ENCODE data around the gene EDN1. TPM values are rescaled to one million over a fixed set of nuclear protein-coding genes. Genes with fewer than 3 reads are reported as not detected.

The EDN1 gene
- total and polyA plus RNA-seq, 2 of the 13 experiments (the other 11 are each of a cell fraction or from before 2014, with no cell fraction given), result 0.15 to 1.2 TPM

DNA sequence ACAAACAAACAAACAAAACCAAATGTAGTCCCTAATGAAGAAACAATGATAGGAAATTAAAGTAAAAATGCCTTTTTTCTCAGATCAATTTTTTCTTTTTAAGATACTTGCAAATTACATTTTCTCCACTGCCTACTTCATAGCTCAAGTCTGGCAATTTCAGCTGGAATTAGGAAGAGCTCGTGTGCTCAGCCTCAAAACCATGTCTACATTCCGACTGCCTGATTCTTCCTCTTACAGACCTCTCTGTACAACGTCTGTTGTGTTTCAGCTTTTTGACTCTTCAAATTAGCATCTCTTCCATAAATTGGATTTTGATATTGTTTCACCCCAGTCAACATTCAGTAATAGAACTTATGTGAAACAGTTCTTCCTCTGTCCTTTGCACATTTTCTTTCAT is 9.3 kb upstream of the EDN1 start:
- DNase-seq (ENCODE audit: low spot score) (no peak), FAIRE-seq (no peak), ATAC-seq (no peak)
- H3K4me2 ChIP-seq (ENCODE audit: low read depth, low read length), result no peak overlapping the region
- H3K9me3 ChIP-seq (ENCODE audit: low read length), result no peaks in the 10 kb centered on the region
- no TSS peak for BruUV-seq (replicated peaks)
- H3K27ac ChIP-seq (ENCODE audit: extremely low read length, insufficient read depth, low read length), result no peak overlapping the region
- WGBS (ENCODE audit: low lambda C conversion rate), result 8% methylated on average over 3 of the region's 3 CpGs
- ChIA-PET CTCF (ENCODE audit: low intra/inter-chr PET ratio, low total read pairs) (no interaction called here), POLR2A (no interaction called here)
- TF ChIP-seq ZNF841 (CRISPR knock-in tag; IDR thresholded peaks at IDR 0.05; ENCODE audit: borderline replicate concordance), result no peak
- TF ChIP-seq ZNF570 (CRISPR knock-in tag; IDR thresholded peaks at IDR 0.05; ENCODE audit: borderline replicate concordance), result no peak
- TF ChIP-seq RBFOX2 (IDR thresholded peaks at IDR 0.05; ENCODE audit: low read depth, low read length), result no peak
- TF ChIP-seq SNRNP70 (IDR thresholded peaks at IDR 0.05; ENCODE audit: low read depth, low read length), result no peak
- no peak for TF ChIP-seq SOX5 (CRISPR knock-in tag; IDR thresholded peaks at IDR 0.05; ENCODE audit: borderline replicate concordance)
- TF ChIP-seq ISL2 (CRISPR knock-in tag; IDR thresholded peaks at IDR 0.05), result no peak
- no peak for TF ChIP-seq MTF1 (CRISPR knock-in tag; IDR thresholded peaks at IDR 0.05)
- TF ChIP-seq, protein P1, sequence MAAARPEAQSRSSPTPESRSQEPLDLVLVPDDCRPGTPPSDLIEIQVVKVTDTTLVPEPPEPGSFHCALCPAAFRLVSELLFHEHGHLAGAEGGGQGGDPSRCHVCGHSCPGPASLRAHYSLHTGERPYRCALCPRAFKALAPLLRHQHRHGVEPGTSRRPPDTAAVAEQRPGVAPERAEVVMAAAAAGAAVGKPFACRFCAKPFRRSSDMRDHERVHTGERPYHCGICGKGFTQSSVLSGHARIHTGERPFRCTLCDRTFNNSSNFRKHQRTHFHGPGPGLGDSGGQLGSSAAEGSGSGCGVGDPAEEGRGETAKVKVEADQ (CRISPR knock-in tag; IDR thresholded peaks at IDR 0.05; ENCODE audit: borderline replicate concordance), result no peak
- no peak for TF ChIP-seq ZNF605 (CRISPR knock-in tag; IDR thresholded peaks at IDR 0.05)
- TF ChIP-seq ZNF703 (CRISPR knock-in tag; IDR thresholded peaks at IDR 0.05; ENCODE audit: borderline replicate concordance), result no peak
- no peak for TF ChIP-seq RXRB (CRISPR knock-in tag; IDR thresholded peaks at IDR 0.05; ENCODE audit: borderline replicate concordance)
- TF ChIP-seq, protein P2, sequence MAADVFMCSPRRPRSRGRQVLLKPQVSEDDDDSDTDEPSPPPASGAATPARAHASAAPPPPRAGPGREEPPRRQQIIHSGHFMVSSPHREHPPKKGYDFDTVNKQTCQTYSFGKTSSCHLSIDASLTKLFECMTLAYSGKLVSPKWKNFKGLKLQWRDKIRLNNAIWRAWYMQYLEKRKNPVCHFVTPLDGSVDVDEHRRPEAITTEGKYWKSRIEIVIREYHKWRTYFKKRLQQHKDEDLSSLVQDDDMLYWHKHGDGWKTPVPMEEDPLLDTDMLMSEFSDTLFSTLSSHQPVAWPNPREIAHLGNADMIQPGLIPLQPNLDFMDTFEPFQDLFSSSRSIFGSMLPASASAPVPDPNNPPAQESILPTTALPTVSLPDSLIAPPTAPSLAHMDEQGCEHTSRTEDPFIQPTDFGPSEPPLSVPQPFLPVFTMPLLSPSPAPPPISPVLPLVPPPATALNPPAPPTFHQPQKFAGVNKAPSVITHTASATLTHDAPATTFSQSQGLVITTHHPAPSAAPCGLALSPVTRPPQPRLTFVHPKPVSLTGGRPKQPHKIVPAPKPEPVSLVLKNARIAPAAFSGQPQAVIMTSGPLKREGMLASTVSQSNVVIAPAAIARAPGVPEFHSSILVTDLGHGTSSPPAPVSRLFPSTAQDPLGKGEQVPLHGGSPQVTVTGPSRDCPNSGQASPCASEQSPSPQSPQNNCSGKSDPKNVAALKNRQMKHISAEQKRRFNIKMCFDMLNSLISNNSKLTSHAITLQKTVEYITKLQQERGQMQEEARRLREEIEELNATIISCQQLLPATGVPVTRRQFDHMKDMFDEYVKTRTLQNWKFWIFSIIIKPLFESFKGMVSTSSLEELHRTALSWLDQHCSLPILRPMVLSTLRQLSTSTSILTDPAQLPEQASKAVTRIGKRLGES (CRISPR knock-in tag; IDR thresholded peaks at IDR 0.05; ENCODE audit: borderline replicate concordance), result no peak
- no peak for TF ChIP-seq ZNF430 (CRISPR knock-in tag; IDR thresholded peaks at IDR 0.05)
- H2AFZ ChIP-seq (ENCODE audit: low read length), result no peak overlapping the region
- H3K36me3 ChIP-seq (replicated peaks in 1 of 2; ENCODE audit: control insufficient read depth in 1 of 2, insufficient read depth in 2 of 2, low read length in 2 of 2), result no peaks in the 10 kb centered on the region
- H3K4me1 ChIP-seq (ENCODE audit: insufficient read depth, low read length), result no peaks in the 10 kb centered on the region
- H4K20me1 ChIP-seq (ENCODE audit: insufficient read depth, low read length), result no peaks in the 10 kb centered on the region
- intact Hi-C loops (cut with micrococcal nuclease; ENCODE audit: unreplicated experiment) (no loop called here), in situ Hi-C loops (cut with HindIII; ENCODE audit: extremely low pct_ligation_motif_present, low pct_unique_long_range_greater_than_20kb) (no loop called here)
- no peaks in the 10 kb centered on the region; a peak in 1 of 5 replicates for H3K27me3 ChIP-seq (ENCODE audit: control insufficient read depth in 1 of 2, insufficient read depth in 2 of 2, low read length in 2 of 2)
- no peak overlapping the region for H3K9ac ChIP-seq (ENCODE audit: insufficient read depth, low read depth, low read length)
- no peaks in the 10 kb centered on the region for H3K79me2 ChIP-seq (ENCODE audit: insufficient read depth, low read length)
- H3K4me3 ChIP-seq (replicated peaks in 1 of 3; ENCODE audit: insufficient read depth in 1 of 3, low read depth in 2 of 3, low read length in 3 of 3), result no peak overlapping the region
